PC-3 (cell line): ENCODE measurements around the gene MAP3K9.

ENCODE experiments used
- CTCF ChIP-seq: fragments of 300-600 bp; sonication (generic); conservative IDR thresholded peaks from 2 replicates; pipeline ENCODE4 v1.5.1; 2017; ENCODE audit warnings: antibody characterized with exemption, low read depth, mild to moderate bottlenecking, low read length
- EZH2 ChIP-seq: fragments of 300-600 bp; sonication (generic); IDR thresholded peaks from one replicate; pipeline ENCODE4 v1.6.1; 2017; ENCODE audit warnings: antibody characterized with exemption, mild to moderate bottlenecking, low read length; ENCODE audit not compliant: unreplicated experiment

DNA sequence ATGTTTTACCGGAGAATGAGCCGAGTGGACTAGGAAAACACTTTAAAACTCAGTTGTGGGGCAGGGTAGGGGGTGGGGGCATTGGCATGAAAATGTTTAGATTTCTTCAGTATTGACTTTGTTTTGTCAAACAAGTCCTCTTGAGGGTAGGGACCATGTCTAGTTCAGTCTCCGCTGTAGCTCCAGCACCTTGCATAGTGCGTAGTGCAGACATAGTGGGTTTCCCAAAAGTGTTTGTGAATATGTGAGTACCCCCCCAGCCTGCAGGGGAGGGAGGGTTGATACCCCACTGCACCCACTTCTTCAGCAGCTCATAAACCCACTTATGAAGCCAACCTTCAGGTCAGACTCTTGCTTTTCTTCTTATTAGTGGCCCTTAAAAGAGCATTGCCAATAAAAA is 96.2 kb downstream of the MAP3K9 start:
- TF ChIP-seq CTCF: no peak
- TF ChIP-seq EZH2: no peak
